ENCODE results near the gene TNFRSF13B.

DNA sequence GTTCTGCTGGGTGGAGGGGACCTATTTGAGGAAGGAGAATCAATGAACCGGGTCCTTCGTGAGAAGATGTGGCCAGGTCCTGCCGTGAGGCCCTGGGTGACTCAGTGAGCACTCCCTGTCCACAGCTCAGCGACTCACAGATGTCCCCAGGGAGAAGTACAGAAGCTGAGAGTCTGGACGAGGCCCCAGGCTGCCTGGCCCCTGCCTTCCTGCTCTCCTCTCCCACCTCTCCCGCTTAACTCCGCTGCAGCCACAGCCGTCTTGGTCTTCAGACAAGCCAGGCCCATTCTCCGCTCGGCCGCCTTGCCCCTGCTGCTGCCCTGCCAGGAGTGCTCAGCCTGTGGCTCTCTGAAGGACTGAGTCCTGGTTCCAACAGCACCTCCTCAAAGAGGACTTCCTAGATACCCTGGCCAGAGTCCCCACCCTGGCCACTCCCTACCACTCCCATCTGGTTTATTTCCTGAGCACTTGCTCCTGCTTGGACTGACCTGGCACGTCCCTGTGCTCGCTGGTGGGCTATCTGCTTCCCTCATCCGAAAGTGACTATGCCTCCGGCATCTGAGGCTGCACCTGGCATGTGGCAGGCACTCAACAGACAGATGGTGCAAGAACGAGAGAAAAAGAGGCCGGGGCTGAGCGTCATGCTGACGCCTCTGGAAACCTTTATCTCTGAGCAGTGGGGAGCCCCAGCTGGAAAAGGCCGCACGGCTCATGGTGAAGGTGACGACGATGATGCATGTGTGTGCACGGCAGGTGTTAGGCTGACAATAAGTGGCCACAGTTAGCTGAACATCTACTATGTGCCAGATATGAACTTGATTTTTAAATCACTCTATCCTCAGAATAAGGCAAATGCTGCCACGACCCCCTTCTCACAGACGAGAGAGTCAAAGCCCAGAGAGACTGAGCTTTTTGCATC lies 9.2 kb upstream of the TNFRSF13B start:
- TF ChIP-seq, protein P1, sequence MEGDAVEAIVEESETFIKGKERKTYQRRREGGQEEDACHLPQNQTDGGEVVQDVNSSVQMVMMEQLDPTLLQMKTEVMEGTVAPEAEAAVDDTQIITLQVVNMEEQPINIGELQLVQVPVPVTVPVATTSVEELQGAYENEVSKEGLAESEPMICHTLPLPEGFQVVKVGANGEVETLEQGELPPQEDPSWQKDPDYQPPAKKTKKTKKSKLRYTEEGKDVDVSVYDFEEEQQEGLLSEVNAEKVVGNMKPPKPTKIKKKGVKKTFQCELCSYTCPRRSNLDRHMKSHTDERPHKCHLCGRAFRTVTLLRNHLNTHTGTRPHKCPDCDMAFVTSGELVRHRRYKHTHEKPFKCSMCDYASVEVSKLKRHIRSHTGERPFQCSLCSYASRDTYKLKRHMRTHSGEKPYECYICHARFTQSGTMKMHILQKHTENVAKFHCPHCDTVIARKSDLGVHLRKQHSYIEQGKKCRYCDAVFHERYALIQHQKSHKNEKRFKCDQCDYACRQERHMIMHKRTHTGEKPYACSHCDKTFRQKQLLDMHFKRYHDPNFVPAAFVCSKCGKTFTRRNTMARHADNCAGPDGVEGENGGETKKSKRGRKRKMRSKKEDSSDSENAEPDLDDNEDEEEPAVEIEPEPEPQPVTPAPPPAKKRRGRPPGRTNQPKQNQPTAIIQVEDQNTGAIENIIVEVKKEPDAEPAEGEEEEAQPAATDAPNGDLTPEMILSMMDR (conservative IDR thresholded peaks at IDR 0.05; ENCODE audit: low read depth, low read length), result no peak
- no peak for TF ChIP-seq EZH2phosphoT487 (IDR thresholded peaks at IDR 0.05; ENCODE audit: borderline replicate concordance, low read length)
